Uterus (tissue), 4 donors: Measurements from ENCODE around the gene AIP. TPM values are rescaled to one million over a fixed set of nuclear protein-coding genes. Genes with fewer than 3 reads are reported as not detected.
"Not testable (repeated sequence)": the region's sequence is repeated elsewhere in the genome, so short reads cannot be mapped to it uniquely, and the experiment has no call there.

Experiments used
- DNase-seq, 2 donors: peaks; one replicate each; pipeline ENCODE4 v3.0.0-alpha.2; 2019 to 2020
- H3K27ac ChIP-seq, 2 donors: fragments of 200-600 bp; sonication (generic); 1 replicate in 1 of 2; 2 replicates in 1 of 2; pipeline ENCODE4 v1.5.1; 2016 to 2018
- H3K27me3 ChIP-seq, 2 donors: fragments of 200-600 bp; sonication (generic); one replicate each; pipeline ENCODE4 v1.5.1; 2018 to 2019; ENCODE audit warnings: control low read depth in 1 of 2
- H3K36me3 ChIP-seq, 2 donors: fragments of 200-600 bp; sonication (generic); one replicate each; pipeline ENCODE4 v1.5.1; 2019; ENCODE audit warnings: control low read depth in 1 of 2
- H3K4me1 ChIP-seq, 2 donors: fragments of 200-600 bp; sonication (generic); one replicate each; pipeline ENCODE4 v1.5.1; 2018 to 2019; ENCODE audit warnings: control low read depth in 1 of 2
- H3K4me3 ChIP-seq, 2 donors: fragments of 200-600 bp; sonication (generic); 1 replicate in 1 of 2; 2 replicates in 1 of 2; pipeline ENCODE4 v1.5.1; 2018 to 2019; ENCODE audit warnings: mild to moderate bottlenecking in 1 of 2
- H3K9me3 ChIP-seq, 2 donors: fragments of 200-600 bp; sonication (generic); one replicate each; pipeline ENCODE4 v1.5.1; 2019; ENCODE audit warnings: control low read depth in 1 of 2
- POLR2A ChIP-seq, 2 donors: fragments of 450-650 bp; IDR thresholded peaks; one replicate each; pipeline ENCODE4 v1.6.1; 2016; ENCODE audit warnings: antibody characterized with exemption in 2 of 2, mild to moderate bottlenecking in 1 of 2, moderate library complexity in 1 of 2
- intact Hi-C: fragments of 100-400 bp; cut with DNase I; formaldehyde crosslinking; loops from one replicate; pipeline ENCODE4 v1.15.1; 2023; ENCODE audit warnings: low total_unique reads
- total RNA-seq, 4 donors: library from RNA; depleted of rRNA in 3 of 4; stranded (reverse); fragments of >200 nt in 3 of 4; gene quantifications; one replicate each; pipeline versions ENCODE4 v1.1.0 to v1.2.4, GENCODE V29; 2014 to 2023
- TF ChIP-seq, protein P1 (sequence below), 4 experiments: fragments of 200-600 bp in 2 of 4; fragments of 450-650 bp in 2 of 4; sonication (generic) in 2 of 4; IDR thresholded peaks; one replicate each; pipeline ENCODE4 v1.5.1; 2016 to 2019; ENCODE audit warnings: antibody characterized with exemption in 4 of 4, mild to moderate bottlenecking in 2 of 4, moderate library complexity in 1 of 4
- donor health status: DM: yes; HTN: yes; CAD: no.

AIP gene
- total RNA-seq, 4 donors from 2014 or later: 52.9 to 131 (median 85.5) TPM

DNA sequence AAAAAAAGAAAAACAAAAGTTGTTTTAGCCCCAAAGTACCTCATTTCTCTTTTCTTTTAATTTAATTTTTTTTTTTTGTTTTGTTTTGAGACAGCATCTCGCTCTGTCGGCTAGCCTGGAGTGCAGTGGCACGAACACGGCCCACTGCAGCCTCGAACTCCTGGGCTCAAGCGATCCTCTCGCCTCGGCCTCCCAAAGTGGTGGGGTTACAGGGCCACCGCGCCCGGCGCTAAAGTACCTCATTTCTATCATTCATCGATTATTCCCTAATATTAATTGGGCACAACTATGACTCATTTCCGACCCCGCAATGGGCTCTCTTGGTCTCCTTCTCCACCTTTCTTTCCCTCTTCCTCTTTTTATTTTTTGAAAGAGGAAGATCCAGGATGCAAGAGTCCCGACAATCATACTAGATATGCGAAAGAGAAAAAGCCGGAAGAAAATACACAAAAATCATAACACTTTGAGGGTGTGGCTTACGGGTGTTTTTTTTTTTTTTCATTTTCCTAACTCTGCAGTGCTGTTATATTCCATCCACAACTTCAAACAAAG is 475 bp upstream of the AIP start:
- no peak for DNase-seq
- Histone ChIP-seq H3K4me1 (peaks cover 0 to 5% of the 10 kb centered on the region in 2 donors), H3K9me3 (no peaks in the 10 kb centered on the region), H3K27me3 (no peaks in the 10 kb centered on the region), H3K27ac (peak overlapping the region; percentile 86 to 94), H3K4me3 (peak overlapping the region; percentile 48 to 65), H3K36me3 (no peaks in the 10 kb centered on the region)
- intact Hi-C loops: no loop called here
- TF ChIP-seq, protein P1, sequence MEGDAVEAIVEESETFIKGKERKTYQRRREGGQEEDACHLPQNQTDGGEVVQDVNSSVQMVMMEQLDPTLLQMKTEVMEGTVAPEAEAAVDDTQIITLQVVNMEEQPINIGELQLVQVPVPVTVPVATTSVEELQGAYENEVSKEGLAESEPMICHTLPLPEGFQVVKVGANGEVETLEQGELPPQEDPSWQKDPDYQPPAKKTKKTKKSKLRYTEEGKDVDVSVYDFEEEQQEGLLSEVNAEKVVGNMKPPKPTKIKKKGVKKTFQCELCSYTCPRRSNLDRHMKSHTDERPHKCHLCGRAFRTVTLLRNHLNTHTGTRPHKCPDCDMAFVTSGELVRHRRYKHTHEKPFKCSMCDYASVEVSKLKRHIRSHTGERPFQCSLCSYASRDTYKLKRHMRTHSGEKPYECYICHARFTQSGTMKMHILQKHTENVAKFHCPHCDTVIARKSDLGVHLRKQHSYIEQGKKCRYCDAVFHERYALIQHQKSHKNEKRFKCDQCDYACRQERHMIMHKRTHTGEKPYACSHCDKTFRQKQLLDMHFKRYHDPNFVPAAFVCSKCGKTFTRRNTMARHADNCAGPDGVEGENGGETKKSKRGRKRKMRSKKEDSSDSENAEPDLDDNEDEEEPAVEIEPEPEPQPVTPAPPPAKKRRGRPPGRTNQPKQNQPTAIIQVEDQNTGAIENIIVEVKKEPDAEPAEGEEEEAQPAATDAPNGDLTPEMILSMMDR (IDR thresholded peaks at IDR 0.05): no peak
- no peak for TF ChIP-seq POLR2A (IDR thresholded peaks at IDR 0.05)

DNA sequence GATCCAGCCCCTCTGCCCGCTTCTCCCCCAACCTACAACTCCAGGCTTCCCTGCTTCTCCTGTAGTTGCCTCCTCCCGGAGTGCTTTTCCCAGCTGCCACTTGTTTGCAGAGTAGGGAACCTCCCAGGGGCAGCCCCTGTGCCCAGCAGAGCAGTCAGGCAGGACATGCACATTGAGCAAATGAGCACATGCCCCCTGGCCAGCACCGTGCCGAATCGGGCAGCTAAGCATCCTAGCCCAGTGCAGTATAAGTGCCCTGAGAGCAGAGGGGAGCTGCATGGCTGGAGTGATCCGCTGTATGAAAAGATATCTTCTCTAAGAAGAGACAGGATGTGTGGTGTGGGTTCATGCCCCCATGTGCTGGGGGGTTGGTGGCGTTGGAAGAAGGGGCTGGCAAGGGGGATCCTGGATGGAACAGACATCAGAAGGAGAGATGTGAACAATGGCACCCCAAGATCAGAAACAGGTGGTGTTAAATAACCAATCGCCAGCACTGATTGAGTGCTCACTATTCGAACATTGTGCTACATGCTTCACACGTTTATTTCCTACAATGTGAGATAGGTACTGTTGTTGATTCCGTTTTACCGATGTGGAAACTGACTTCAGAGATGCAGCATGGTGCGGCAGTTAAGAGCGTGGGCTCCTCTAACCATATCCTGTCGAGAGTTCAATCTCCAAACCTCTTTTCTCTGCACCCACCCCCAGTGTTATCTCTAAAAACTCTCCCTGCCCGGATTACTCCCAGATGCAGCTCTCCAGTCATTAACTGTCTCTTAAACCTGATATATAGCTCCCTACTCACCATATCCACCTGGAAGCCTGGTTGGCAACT is 1.2 kb downstream of the AIP start:
- H3K36me3 ChIP-seq: no peaks in the 10 kb centered on the region
- DNase-seq: no peak
- H3K4me3 ChIP-seq: peak overlapping the region; percentile 48 to 65
- no peaks in the 10 kb centered on the region for H3K9me3 ChIP-seq
- H3K27ac ChIP-seq: peak overlapping the region; percentile 86 to 94
- intact Hi-C loops: no loop called here
- no peaks in the 10 kb centered on the region for H3K27me3 ChIP-seq
- TF ChIP-seq POLR2A (IDR thresholded peaks at IDR 0.05): no peak
- TF ChIP-seq, protein P1 (IDR thresholded peaks at IDR 0.05): no peak
- peaks cover 0 to 5% of the 10 kb centered on the region in 2 donors for H3K4me1 ChIP-seq

DNA sequence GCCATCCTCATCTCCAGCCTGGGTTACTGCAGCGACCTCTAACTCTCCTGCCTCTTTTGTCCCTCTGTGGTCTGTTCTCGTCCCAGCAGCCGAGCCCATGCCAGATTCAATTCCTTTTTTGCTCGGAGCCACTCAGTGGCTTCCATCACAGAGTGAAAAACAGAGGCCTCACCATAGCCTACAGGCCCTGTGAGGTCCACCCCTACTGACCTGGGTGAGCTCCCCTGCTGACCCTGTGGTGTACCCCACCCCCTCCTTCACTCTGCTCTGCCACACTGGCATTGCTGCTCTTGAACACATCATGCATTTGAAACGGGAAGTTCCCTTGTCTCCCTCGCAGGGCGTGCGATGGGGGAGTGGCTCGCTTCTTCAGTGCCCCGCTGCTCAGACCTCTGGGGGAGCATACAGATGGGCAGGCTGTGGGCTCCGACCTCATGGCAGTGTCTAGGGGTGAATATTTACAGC is 2.1 kb downstream of the AIP start:
- DNase-seq: no peak
- Histone ChIP-seq H3K27me3 (no peaks in the 10 kb centered on the region), H3K4me1 (peaks cover 0 to 5% of the 10 kb centered on the region in 2 donors), H3K9me3 (no peaks in the 10 kb centered on the region), H3K27ac (no peak overlapping the region), H3K36me3 (no peaks in the 10 kb centered on the region), H3K4me3 (no peak overlapping the region)
- TF ChIP-seq POLR2A (IDR thresholded peaks at IDR 0.05): no peak
- TF ChIP-seq, protein P1 (IDR thresholded peaks at IDR 0.05): no peak
- intact Hi-C loops: no loop called here

DNA sequence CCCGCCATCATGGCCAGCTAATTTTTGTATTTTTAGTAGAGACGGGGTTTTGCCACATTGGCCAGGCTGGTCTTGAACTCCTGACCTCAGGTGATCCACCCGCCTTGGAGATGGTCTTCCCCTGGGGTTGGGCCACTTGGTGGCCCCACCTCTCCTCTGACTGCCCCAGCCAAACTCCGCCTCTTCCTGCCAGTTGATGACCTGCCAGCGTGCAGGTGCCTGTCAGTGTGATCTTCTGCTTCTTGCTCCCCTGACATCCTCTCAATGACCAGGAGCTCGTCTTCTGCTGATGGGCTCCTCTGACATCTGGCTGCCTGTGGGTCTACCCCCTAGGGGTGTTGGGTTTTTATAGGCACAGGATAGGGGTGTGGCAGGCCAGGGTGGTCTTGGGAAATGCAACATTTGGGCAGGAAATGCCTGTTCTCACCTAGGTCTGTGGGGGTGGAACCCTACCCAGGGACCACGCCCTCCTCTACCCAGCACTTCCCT is 3.1 kb downstream of the AIP start:
- H3K4me1 ChIP-seq, H3K9me3 ChIP-seq, H3K27ac ChIP-seq, H3K36me3 ChIP-seq, DNase-seq, H3K4me3 ChIP-seq, H3K27me3 ChIP-seq, intact Hi-C loops: not testable (repeated sequence)

DNA sequence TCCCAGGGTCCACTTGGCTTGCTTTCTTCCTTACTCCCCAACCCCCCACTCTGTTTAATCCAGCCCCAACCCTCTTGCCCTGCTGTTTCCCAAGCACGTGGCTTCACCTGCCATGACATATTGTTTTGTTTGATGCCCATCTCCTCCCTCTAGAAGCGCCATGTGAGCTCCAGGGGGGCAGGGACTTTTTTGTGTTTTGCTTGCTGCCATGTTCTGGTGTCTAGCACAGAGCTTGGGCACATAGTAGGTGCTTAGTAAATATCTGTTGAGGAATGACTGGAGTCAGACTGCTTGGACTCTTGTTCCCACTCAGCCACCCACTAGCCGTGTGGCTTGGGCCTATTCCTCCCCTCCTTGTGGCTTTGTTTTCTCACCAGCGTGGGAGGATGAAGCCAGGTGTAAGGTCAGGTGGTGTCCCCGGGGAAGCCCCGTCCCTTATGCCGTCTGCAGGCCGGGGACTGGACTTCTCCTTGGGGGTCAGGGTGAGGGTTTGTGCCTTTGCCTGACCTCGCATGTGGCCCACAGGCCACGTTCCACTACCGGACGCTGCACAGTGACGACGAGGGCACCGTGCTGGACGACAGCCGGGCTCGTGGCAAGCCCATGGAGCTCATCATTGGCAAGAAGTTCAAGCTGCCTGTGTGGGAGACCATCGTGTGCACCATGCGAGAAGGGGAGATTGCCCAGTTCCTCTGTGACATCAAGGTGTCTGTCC is 3.8 kb downstream of the AIP start:
- DNase-seq: no peak

More for the DNA sequence above, 3.8 kb downstream of the AIP start:
- no peak overlapping the region for H3K27ac ChIP-seq
- intact Hi-C loops: no loop called here
- no peak for TF ChIP-seq POLR2A (IDR thresholded peaks at IDR 0.05)
- TF ChIP-seq, protein P1 (IDR thresholded peaks at IDR 0.05): no peak
- peaks cover 0 to 5% of the 10 kb centered on the region in 2 donors for H3K4me1 ChIP-seq
- no peak overlapping the region for H3K4me3 ChIP-seq
- H3K9me3 ChIP-seq: no peaks in the 10 kb centered on the region
- H3K27me3 ChIP-seq: no peaks in the 10 kb centered on the region
- H3K36me3 ChIP-seq: no peaks in the 10 kb centered on the region
